ENCODE data around the gene SPEG. TPM values are rescaled to one million over a fixed set of nuclear protein-coding genes. Genes with fewer than 3 reads are reported as not detected.

SPEG gene
- total and polyA plus RNA-seq, 2 of the 13 experiments (the other 11 are each of a cell fraction or from before 2014, with no cell fraction given), result 0.18 to 0.24 TPM

- BruUV-seq (replicated peaks), result no TSS peak
- in situ Hi-C loops (cut with HindIII; ENCODE audit: extremely low pct_ligation_motif_present, low pct_unique_long_range_greater_than_20kb) (loop anchor here (10.0 kb wide), 1 partner anchor 54 kb away; no protein-coding TSS in a partner anchor), intact Hi-C loops (cut with micrococcal nuclease; ENCODE audit: unreplicated experiment) (no loop called here)
- Histone ChIP-seq H3K27ac (ENCODE audit: extremely low read length, insufficient read depth, low read length) (no peak overlapping the region), H3K27me3 (ENCODE audit: control insufficient read depth in 1 of 2, insufficient read depth in 2 of 2, low read length in 2 of 2) (peaks cover 14 to 93% of the 10 kb centered on the region in 2 experiments; a peak in 4 of 5 replicates), H2AFZ (ENCODE audit: low read length) (no peak overlapping the region), H3K4me1 (ENCODE audit: insufficient read depth, low read length) (no peaks in the 10 kb centered on the region), H3K36me3 (replicated peaks in 1 of 2; ENCODE audit: control insufficient read depth in 1 of 2, insufficient read depth in 2 of 2, low read length in 2 of 2) (no peaks in the 10 kb centered on the region), H3K9me3 (ENCODE audit: low read length) (no peaks in the 10 kb centered on the region), H3K79me2 (ENCODE audit: insufficient read depth, low read length) (no peaks in the 10 kb centered on the region), H3K4me2 (ENCODE audit: low read depth, low read length) (no peak overlapping the region), H4K20me1 (ENCODE audit: insufficient read depth, low read length) (no peaks in the 10 kb centered on the region), H3K4me3 (replicated peaks in 1 of 3; ENCODE audit: insufficient read depth in 1 of 3, low read depth in 2 of 3, low read length in 3 of 3) (no peak overlapping the region), H3K9ac (ENCODE audit: insufficient read depth, low read depth, low read length) (no peak overlapping the region)
- ChIA-PET CTCF (ENCODE audit: low intra/inter-chr PET ratio, low total read pairs) (no interaction called here), POLR2A (no interaction called here)
- FAIRE-seq (no peak), ATAC-seq (no peak), DNase-seq (ENCODE audit: low spot score) (no peak)
- WGBS (ENCODE audit: low lambda C conversion rate), result 37% methylated on average over 4 of the region's 4 CpGs
- TF ChIP-seq KDM5A (IDR thresholded peaks at IDR 0.05; ENCODE audit: borderline replicate concordance, low read length), result no peak
- no peak for TF ChIP-seq ZNF891 (CRISPR knock-in tag; IDR thresholded peaks at IDR 0.05)
- TF ChIP-seq, protein P1, sequence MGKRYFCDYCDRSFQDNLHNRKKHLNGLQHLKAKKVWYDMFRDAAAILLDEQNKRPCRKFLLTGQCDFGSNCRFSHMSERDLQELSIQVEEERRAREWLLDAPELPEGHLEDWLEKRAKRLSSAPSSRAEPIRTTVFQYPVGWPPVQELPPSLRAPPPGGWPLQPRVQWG (CRISPR knock-in tag; IDR thresholded peaks at IDR 0.05; ENCODE audit: borderline replicate concordance, low read depth), result no peak
- TF ChIP-seq ZNF841 (CRISPR knock-in tag; IDR thresholded peaks at IDR 0.05; ENCODE audit: borderline replicate concordance), result no peak
- TF ChIP-seq SKI (IDR thresholded peaks at IDR 0.05; ENCODE audit: partially characterized antibody), result no peak
- TF ChIP-seq ZNF234 (CRISPR knock-in tag; conservative IDR thresholded peaks at IDR 0.05), result no peak
- TF ChIP-seq RARG (CRISPR knock-in tag; IDR thresholded peaks at IDR 0.05; ENCODE audit: low read depth), result no peak
- TF ChIP-seq ZNF580 (CRISPR knock-in tag; IDR thresholded peaks at IDR 0.05; ENCODE audit: borderline replicate concordance, low read depth), result no peak
- TF ChIP-seq ZNF329 (CRISPR knock-in tag; IDR thresholded peaks at IDR 0.05; ENCODE audit: low read depth), result no peak
- no peak for TF ChIP-seq CBX2 (IDR thresholded peaks at IDR 0.05; ENCODE audit: low read depth, low read length)
- TF ChIP-seq CBX2 (CRISPR knock-in tag; IDR thresholded peaks at IDR 0.05; ENCODE audit: low read depth), result no peak
- TF ChIP-seq SIN3A (IDR thresholded peaks at IDR 0.05; ENCODE audit: borderline replicate concordance, low read depth, low read length), result no peak
- no peak for TF ChIP-seq HMG20B (CRISPR knock-in tag; conservative IDR thresholded peaks at IDR 0.05)
- TF ChIP-seq MAFK (conservative IDR thresholded peaks at IDR 0.05 in 1 of 2, IDR thresholded peaks at IDR 0.05 in 1 of 2; ENCODE audit: low read length in 2 of 2), result no peak
- TF ChIP-seq, protein P2, sequence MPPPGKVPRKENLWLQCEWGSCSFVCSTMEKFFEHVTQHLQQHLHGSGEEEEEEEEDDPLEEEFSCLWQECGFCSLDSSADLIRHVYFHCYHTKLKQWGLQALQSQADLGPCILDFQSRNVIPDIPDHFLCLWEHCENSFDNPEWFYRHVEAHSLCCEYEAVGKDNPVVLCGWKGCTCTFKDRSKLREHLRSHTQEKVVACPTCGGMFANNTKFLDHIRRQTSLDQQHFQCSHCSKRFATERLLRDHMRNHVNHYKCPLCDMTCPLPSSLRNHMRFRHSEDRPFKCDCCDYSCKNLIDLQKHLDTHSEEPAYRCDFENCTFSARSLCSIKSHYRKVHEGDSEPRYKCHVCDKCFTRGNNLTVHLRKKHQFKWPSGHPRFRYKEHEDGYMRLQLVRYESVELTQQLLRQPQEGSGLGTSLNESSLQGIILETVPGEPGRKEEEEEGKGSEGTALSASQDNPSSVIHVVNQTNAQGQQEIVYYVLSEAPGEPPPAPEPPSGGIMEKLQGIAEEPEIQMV (CRISPR knock-in tag; IDR thresholded peaks at IDR 0.05; ENCODE audit: low read depth), result no peak
These were observed 35.8 kb downstream of the SPEG start for GRCh38 chr2:219470429-219470828.
